ENCODE data around the gene SLC7A10. TPM values are rescaled to one million over a fixed set of nuclear protein-coding genes. Genes with fewer than 3 reads are reported as not detected.
A peak's percentile ranks its signal among the peaks of the same experiment; 100 is the strongest.

The SLC7A10 gene
- total RNA-seq, 2 experiments from 2014 or later, result not detected

DNA sequence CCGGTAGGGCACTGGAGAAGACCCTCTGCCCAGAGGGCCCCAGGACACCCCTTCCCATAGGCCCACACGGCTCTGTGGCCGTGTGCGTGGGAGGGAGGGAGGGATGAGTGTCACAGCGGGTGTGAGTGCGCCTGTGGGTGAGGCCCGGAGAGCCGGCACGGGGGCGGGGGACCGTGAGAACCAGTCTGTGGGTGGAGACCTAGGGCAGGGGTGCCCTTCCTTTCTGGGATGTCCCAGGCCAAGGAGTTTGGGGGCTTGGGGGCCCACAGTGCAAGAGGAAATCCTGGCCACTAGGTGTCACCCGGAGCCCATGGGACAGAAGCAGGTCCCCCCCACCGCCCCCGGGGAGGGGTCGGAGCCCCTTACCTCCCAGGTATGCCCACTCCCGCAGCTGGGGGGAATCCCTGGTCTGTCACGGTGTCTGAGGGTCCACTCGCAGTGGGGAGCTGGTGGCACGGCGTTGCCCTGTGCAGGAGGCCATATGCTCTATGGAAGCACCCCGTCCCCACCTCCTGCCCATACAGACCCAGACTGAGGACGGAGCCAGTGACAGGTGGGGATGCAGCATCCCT is 16.0 kb upstream of the SLC7A10 start:
- H3K4me1 Mint-ChIP-seq (ENCODE audit: low read depth), result no peaks in the 10 kb centered on the region
- intact Hi-C loops (cut with micrococcal nuclease), result no loop called here
- DNase-seq, result peak; percentile 54
- no peak overlapping the region for H3K27ac Mint-ChIP-seq
- no peak overlapping the region for H3K4me3 Mint-ChIP-seq
- CTCF ChIA-PET, result interaction anchor here (0.6 to 3.0 kb wide), 4 partner anchors 79 to 189 kb away, joined by 3 to 16 read pairs (median 3); no protein-coding TSS in a partner anchor
- peaks cover 10% of the 10 kb centered on the region for H3K9me3 Mint-ChIP-seq
- peaks cover 1% of the 10 kb centered on the region for H3K27me3 Mint-ChIP-seq
- no peaks in the 10 kb centered on the region for H3K36me3 Mint-ChIP-seq
- POLR2A ChIA-PET, result no interaction called here

DNA sequence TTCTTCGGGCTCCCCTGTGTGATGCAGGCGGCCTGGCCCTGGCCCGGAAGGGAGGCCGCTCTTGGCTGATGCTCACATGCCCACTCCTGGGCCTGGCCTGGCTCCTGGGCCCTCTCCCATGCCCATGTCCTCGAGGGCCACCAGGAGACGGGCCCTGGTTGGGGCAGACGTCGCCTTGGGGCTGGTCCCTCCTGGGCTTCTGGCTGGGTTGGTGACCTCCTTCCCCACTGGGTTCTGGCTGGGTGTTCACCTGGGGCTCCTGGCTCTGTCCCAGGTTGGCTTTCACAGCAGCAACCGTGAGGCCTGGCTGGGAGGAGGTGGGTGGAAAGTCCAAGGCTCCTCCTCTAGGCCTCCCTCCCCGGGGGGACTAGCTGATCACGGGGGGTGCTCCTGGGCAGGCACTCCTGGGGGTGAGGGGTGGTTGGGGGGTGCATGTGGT is 15.5 kb upstream of the SLC7A10 start:
- Mint-ChIP-seq H3K4me1 (ENCODE audit: low read depth) (no peaks in the 10 kb centered on the region), H3K4me3 (no peak overlapping the region), H3K36me3 (no peaks in the 10 kb centered on the region), H3K9me3 (peaks cover 7% of the 10 kb centered on the region), H3K27ac (no peak overlapping the region), H3K27me3 (peaks cover 1% of the 10 kb centered on the region)
- no peak for DNase-seq
- intact Hi-C loops (cut with micrococcal nuclease), result no loop called here
- ChIA-PET POLR2A (no interaction called here), CTCF (interaction anchor here (0.6 to 3.0 kb wide), 5 partner anchors 80 to 190 kb away, joined by 3 to 16 read pairs (median 3); no protein-coding TSS in a partner anchor)

DNA sequence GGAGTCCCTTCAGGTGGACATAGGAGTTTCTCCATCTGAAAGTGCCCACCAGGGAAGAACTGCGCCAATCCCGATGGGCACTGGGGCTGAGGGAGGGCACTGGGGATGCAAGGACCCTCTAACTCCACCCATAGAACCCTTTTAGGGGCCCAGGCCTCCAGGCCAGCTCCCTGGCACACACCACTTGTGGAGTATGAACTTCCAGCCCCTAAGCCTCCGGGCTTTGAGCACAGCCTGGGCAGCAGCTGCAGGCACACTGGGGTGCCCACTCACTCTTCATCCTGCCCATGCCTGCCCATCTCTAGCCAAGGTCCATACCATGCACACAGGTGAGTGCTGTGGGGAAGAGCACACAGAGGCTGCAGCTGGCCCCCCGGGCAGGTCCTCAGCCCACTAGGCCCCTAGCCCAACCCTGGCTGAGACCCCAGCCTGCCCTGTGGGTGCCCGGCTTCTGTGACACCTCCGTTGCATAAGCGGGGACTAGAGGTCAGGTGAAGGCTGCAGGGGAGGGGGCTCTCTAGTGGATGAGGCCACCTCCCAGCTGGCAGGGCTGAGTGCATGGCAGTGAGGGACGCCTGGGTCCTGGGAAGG is 14.6 kb upstream of the SLC7A10 start:
- peaks cover 4% of the 10 kb centered on the region for H3K9me3 Mint-ChIP-seq
- H3K27ac Mint-ChIP-seq, result no peak overlapping the region
- intact Hi-C loops (cut with micrococcal nuclease), result no loop called here
- no peak for DNase-seq
- no peak overlapping the region for H3K4me3 Mint-ChIP-seq
- CTCF ChIA-PET, result interaction anchor here (1.9 kb wide), 1 partner anchor 166 kb away, joined by 5 read pairs; no protein-coding TSS in a partner anchor
- no peaks in the 10 kb centered on the region for H3K36me3 Mint-ChIP-seq
- peaks cover 4% of the 10 kb centered on the region for H3K4me1 Mint-ChIP-seq (ENCODE audit: low read depth)
- peaks cover 1% of the 10 kb centered on the region for H3K27me3 Mint-ChIP-seq
- POLR2A ChIA-PET, result no interaction called here

DNA sequence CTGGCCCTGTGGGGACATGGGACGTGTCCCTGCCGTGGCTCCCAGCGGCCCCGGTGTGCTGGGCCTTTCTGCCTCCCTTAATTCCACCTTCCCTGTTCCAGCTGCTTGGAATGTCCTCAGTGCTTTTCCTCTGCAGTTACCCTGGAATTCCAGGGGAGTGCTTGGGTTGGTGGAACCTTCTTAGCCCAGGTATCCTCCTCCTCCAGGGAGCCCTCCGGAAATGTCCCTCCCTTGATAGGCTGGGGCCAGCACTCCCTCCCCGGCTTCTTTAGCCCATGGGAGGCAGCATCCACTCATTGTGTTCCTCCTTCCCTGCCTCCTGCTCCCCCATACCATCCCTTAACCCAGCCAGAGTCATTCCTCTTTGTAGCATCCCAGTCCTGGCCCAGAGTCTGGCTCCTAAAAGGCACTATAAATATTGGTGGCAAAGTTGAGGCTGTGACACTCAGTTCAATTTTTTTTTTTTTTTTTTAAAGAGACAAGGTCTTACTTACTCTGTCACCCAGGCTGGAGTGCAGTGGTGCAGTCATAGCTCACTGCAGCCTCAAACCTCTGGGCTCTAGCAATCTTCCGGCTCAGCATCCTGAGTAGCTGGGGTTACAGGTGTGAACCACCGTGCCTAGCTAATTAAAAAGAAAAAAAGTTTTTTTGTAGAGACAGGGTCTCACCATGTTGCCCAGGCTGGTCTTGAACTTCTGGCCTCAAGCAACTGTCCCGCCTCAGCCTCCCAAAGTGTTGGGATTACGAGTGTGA is 13.7 kb upstream of the SLC7A10 start:
- no peak for DNase-seq
- Mint-ChIP-seq H3K36me3 (no peaks in the 10 kb centered on the region), H3K9me3 (no peaks in the 10 kb centered on the region), H3K27ac (no peak overlapping the region), H3K27me3 (peaks cover 3% of the 10 kb centered on the region), H3K4me3 (no peak overlapping the region), H3K4me1 (ENCODE audit: low read depth) (peaks cover 7% of the 10 kb centered on the region)
- intact Hi-C loops (cut with micrococcal nuclease), result loop anchor here (5.0 to 10.0 kb wide), 3 partner anchors 43 to 533 kb away; partner anchors contain the start of gene CEBPG
- CTCF ChIA-PET, result interaction anchor here (0.7 to 1.9 kb wide), 2 partner anchors 123 to 167 kb away, joined by 3 to 5 read pairs; no protein-coding TSS in a partner anchor
- POLR2A ChIA-PET, result no interaction called here

DNA sequence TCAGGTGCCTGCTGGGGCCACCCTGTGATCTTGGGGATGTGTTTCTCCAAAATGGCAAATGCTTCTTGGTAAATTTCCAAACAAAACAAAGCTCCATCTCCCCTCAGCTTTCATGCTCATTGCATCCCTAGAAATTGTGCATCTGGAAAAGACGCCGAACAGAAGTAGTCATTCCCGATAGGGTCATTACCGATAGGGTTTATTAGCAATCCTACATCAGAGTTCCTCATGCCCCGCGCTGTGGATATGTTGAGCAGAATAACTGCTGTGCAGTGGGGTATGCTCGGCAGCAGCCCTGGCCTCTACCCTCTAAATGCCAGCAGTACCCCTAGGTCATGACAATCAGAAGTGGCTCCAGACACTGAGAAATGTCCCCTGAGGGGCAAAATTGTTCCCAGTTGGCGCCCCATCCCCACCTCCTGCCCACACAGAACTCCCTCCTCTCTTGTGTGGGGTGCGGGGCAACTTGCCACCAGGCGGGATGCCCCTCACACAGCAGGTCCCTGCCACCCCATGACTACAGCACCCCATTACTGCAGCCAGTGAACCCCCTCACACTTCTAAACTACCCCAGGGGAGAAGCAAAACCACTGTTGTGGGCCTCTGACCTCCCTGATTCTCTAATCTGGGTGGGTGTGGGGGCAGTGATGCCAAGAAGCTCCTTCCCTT is 13.0 kb upstream of the SLC7A10 start:
- peaks cover 3% of the 10 kb centered on the region for H3K27me3 Mint-ChIP-seq
- no peaks in the 10 kb centered on the region for H3K9me3 Mint-ChIP-seq
- ChIA-PET POLR2A (no interaction called here), CTCF (interaction anchor here (1.1 kb wide), 1 partner anchor 168 kb away, joined by 3 read pairs; no protein-coding TSS in a partner anchor)
- intact Hi-C loops (cut with micrococcal nuclease), result loop anchor here (5.0 to 10.0 kb wide), 3 partner anchors 44 to 534 kb away; partner anchors contain the start of gene CEBPG
- H3K4me3 Mint-ChIP-seq, result no peak overlapping the region
- H3K27ac Mint-ChIP-seq, result no peak overlapping the region
- no peaks in the 10 kb centered on the region for H3K36me3 Mint-ChIP-seq
- peaks cover 7% of the 10 kb centered on the region for H3K4me1 Mint-ChIP-seq (ENCODE audit: low read depth)
- DNase-seq, result no peak

DNA sequence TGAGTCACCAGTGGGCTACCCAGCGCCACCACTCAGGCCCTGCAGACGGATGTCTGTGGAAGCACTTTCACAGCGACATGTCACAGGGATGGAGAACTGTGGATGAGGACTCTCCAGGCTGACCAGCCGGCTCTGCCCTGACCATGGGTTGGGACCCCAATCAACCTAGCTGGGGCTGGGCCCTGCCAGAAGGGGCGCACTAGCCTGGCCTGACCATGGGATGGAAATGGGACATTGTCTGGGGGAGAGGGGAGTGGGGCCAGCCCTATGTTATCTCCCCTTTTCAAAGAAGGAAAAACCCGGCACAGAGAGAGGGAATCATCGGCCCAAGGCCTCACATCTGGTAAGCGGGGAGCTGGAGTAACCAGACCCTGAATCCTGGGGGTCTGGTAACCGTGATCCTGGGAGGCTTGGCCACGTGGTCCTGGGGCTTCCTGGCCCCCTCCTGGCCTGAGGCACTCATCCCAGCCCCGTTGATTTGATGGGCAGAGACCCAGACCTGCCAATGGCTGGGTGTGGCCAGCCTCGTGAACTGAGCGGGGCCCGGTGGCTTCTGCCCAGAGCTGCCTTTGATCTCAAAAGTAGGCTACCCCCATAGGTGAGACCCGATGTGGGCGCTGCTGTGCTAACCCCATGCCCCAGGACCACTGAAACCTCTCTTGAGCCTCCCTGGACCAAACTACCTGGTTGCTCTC is 11.2 kb upstream of the SLC7A10 start:
- DNase-seq, result no peak
- H3K4me3 Mint-ChIP-seq, result no peak overlapping the region
- H3K27ac Mint-ChIP-seq, result no peak overlapping the region
- CTCF ChIA-PET, result interaction anchor here (0.7 to 4.6 kb wide), 17 partner anchors 7 to 541 kb away, joined by 3 to 56 read pairs (median 5); partner anchors contain the start of gene CEBPA
- intact Hi-C loops (cut with micrococcal nuclease), result loop anchor here (5.0 to 10.0 kb wide), 3 partner anchors 45 to 535 kb away; partner anchors contain the start of gene CEBPG
- H3K36me3 Mint-ChIP-seq, result no peaks in the 10 kb centered on the region
- H3K9me3 Mint-ChIP-seq, result no peaks in the 10 kb centered on the region
- POLR2A ChIA-PET, result interaction anchor here (0.6 to 1.6 kb wide), 2 partner anchors 20 to 137 kb away, joined by 3 to 9 read pairs; partner anchors contain the start of gene CEBPG
- peaks cover 6% of the 10 kb centered on the region for H3K27me3 Mint-ChIP-seq
- peaks cover 7% of the 10 kb centered on the region for H3K4me1 Mint-ChIP-seq (ENCODE audit: low read depth)

DNA sequence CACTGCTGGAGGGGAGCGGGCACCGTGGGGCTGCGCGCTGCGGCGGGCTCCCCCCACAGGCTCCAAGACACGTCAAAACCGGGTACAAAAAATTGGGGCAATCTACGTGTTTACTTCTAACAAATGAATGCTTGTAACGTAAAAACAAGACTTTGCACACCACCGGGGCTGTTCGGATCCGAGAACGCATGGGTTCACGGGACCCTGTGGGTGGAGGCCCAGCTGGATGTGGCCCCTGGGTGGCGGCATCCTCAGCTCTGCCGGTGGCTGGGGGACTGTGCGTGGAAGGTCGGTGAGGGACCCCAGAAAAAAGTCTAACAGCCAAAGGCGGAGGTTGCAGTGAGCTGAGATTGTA is 10.3 kb upstream of the SLC7A10 start:
- Mint-ChIP-seq H3K27ac (no peak overlapping the region), H3K4me1 (ENCODE audit: low read depth) (peaks cover 7% of the 10 kb centered on the region), H3K4me3 (no peak overlapping the region), H3K9me3 (no peaks in the 10 kb centered on the region), H3K27me3 (peaks cover 7% of the 10 kb centered on the region), H3K36me3 (no peaks in the 10 kb centered on the region)
- CTCF ChIA-PET, result interaction anchor here (0.7 to 4.6 kb wide), 32 partner anchors 8 to 542 kb away, joined by 3 to 56 read pairs (median 4); partner anchors contain the start of genes CEBPA, CEBPG and SLC7A10
- DNase-seq, result peak; percentile 54
- POLR2A ChIA-PET, result interaction anchor here (1.4 to 1.6 kb wide), 2 partner anchors 45 to 138 kb away, joined by 5 to 9 read pairs; partner anchors contain the start of gene CEBPG
- intact Hi-C loops (cut with micrococcal nuclease), result loop anchor here (1.0 to 10.0 kb wide), 6 partner anchors 46 to 536 kb away; partner anchors contain the start of genes CEBPA and CEBPG

DNA sequence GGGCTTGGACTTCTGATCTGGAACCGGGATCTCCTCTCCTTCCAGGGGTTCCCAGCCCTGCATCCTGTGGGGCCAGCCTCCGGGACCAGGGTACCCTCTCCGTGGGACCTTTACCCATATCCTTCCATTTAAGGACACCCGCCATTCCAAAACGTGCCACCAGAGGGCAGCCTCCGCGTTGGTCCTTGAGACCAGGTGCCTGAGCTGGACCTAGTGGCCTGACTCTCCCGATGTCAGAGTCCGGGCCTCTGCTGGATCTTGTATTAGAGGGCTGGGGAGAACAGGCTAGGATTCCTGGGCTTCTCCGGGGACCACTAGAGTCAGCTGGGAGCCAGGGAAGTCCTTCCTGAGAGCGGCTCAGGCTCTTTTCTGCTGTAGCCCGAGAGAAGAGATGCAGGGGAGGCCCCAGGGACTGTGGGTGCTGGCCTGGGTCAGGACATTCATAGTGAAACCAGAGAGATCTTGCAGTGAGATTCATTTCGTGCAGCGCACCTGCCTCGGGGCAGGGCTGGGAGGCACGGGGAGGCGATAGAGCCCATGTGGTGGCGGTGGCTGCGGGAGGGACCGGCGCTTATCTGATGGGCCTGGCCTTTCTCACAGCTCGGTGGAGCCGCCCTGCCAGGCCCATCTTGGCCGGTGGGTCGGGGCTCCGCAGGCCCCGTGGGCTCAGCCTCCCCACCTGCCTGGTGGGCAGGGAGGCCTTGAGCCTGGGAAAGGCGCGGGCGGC is 9.8 kb upstream of the SLC7A10 start:
- Mint-ChIP-seq H3K9me3 (no peaks in the 10 kb centered on the region), H3K4me3 (peak overlapping the region; percentile 50), H3K36me3 (no peaks in the 10 kb centered on the region), H3K4me1 (ENCODE audit: low read depth) (peaks cover 7% of the 10 kb centered on the region), H3K27me3 (peaks cover 12% of the 10 kb centered on the region), H3K27ac (no peak overlapping the region)
- ChIA-PET CTCF (interaction anchor here (0.7 to 4.6 kb wide), 36 partner anchors 9 to 542 kb away, joined by 3 to 56 read pairs (median 4); partner anchors contain the start of genes CEBPA, CEBPG and SLC7A10), POLR2A (interaction anchor here (0.6 to 1.6 kb wide), 3 partner anchors 45 to 139 kb away, joined by 3 to 9 read pairs (median 5); partner anchors contain the start of genes CEBPA and CEBPG)
- peak; percentile 87 for DNase-seq
- intact Hi-C loops (cut with micrococcal nuclease), result loop anchor here (1.0 to 10.0 kb wide), 6 partner anchors 47 to 537 kb away; partner anchors contain the start of genes CEBPA and CEBPG

DNA sequence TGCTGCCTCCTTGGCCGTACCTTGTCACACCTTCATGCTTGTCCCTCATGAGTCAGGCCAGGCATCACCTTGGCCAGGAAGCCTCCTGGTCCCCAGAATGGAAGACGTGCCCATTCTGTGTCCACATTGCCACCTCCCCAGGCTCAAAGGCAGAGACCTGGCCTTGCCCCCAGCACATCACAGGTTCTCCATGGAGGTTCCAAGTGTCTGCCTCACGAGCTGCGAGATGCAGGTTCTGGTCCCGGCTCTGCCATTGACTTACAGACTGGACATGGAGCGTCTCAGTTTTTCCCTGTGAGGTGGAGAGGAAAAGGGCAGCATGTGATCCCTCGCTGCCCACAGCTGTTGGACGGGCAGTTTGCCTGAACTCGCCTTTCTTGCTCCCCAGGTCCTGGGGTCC is 9.1 kb upstream of the SLC7A10 start:
- intact Hi-C loops (cut with micrococcal nuclease), result loop anchor here (1.0 to 10.0 kb wide), 6 partner anchors 48 to 538 kb away; partner anchors contain the start of genes CEBPA and CEBPG
- no peak for DNase-seq
- H3K4me3 Mint-ChIP-seq, result no peak overlapping the region
- H3K4me1 Mint-ChIP-seq (ENCODE audit: low read depth), result peaks cover 7% of the 10 kb centered on the region
- POLR2A ChIA-PET, result interaction anchor here (0.6 to 1.6 kb wide), 3 partner anchors 46 to 139 kb away, joined by 3 to 9 read pairs (median 5); partner anchors contain the start of genes CEBPA and CEBPG
- no peak overlapping the region for H3K27ac Mint-ChIP-seq
- peaks cover 13% of the 10 kb centered on the region for H3K27me3 Mint-ChIP-seq
- no peaks in the 10 kb centered on the region for H3K36me3 Mint-ChIP-seq
- CTCF ChIA-PET, result interaction anchor here (0.7 to 4.6 kb wide), 25 partner anchors 10 to 196 kb away, joined by 3 to 56 read pairs (median 5); partner anchors contain the start of genes CEBPA and CEBPG
- H3K9me3 Mint-ChIP-seq, result no peaks in the 10 kb centered on the region

DNA sequence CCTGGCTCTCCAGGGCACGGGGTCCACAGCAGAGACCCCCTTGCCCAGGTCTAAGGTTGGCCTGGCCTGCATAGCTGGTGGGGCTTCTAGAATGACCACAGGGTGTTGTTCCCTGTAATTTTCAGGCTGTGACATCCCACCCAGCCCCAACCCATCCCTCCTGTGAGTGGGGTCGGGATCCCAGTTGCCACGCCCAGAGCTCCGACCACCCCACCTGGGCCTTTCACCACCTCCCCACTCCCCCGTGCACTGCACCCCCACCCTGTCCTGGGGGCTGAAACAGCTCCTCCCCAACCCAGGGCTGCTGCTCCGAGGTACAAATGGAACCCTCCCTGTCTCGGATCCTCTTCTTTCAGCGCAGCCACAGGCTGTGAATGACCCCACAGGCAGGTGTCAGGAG is 8.4 kb upstream of the SLC7A10 start:
- Mint-ChIP-seq H3K27me3 (peaks cover 15% of the 10 kb centered on the region), H3K9me3 (no peaks in the 10 kb centered on the region), H3K27ac (no peak overlapping the region), H3K4me3 (no peak overlapping the region), H3K4me1 (ENCODE audit: low read depth) (peaks cover 7% of the 10 kb centered on the region), H3K36me3 (no peaks in the 10 kb centered on the region)
- intact Hi-C loops (cut with micrococcal nuclease), result loop anchor here (2.0 to 10.0 kb wide), 2 partner anchors 69 to 141 kb away; partner anchors contain the start of genes CEBPA and CEBPG
- no peak for DNase-seq
- CTCF ChIA-PET, result interaction anchor here (0.6 to 4.6 kb wide), 5 partner anchors 10 to 180 kb away, joined by 3 to 56 read pairs (median 14); partner anchors contain the start of gene CEBPA
- POLR2A ChIA-PET, result no interaction called here

All from activated CD4-positive, alpha-beta memory T cell treated with anti-CD3 and anti-CD28 coated beads for 36 hours (primary cell).